Activated T-cell treated with anti-CD3 and anti-CD28 coated beads, Interleukin-2, amount 50 U/mL, for 72 hours (primary cell): ENCODE results near the gene BAD. TPM values are rescaled to one million over a fixed set of nuclear protein-coding genes. Genes with fewer than 3 reads are reported as not detected.
A peak's percentile ranks its signal among the peaks of the same experiment; 100 is the strongest.
"Not testable (repeated sequence)": the region's sequence is repeated elsewhere in the genome, so short reads cannot be mapped to it uniquely, and the experiment has no call there.

Source experiments
- ATAC-seq, 2 donors: fragments of 150-1000 bp; cut with Tn5 transposase; replicated peaks in 1 of 2; 2 replicates each; pipeline ENCODE4 v1.10.0; 2021; ENCODE audit warnings: moderate library complexity in 2 of 2, mild to moderate bottlenecking in 1 of 2
- DNase-seq, 2 donors: peaks; one replicate each; pipeline ENCODE4 v3.0.0; 2021 to 2022; ENCODE audit warnings: mixed read lengths in 1 of 2
- H3K27ac Mint-ChIP-seq: one replicate; pipeline ENCODE4 v1.8.0; 2022; ENCODE audit warnings: mild to moderate bottlenecking, moderate library complexity, mixed read lengths
- H3K27me3 Mint-ChIP-seq: one replicate; pipeline ENCODE4 v1.8.0; 2022; ENCODE audit warnings: low read depth, mixed read lengths
- H3K36me3 Mint-ChIP-seq, 2 donors: one replicate each; pipeline ENCODE4 v1.8.0; 2022; ENCODE audit warnings: mixed read lengths in 2 of 2, mild to moderate bottlenecking in 1 of 2; ENCODE audit not compliant: insufficient read depth in 2 of 2
- H3K4me1 Mint-ChIP-seq: one replicate; pipeline ENCODE4 v1.8.0; 2022; ENCODE audit warnings: low read depth, mixed read lengths
- H3K4me3 Mint-ChIP-seq, 2 donors: one replicate each; pipeline ENCODE4 v1.8.0; 2022; ENCODE audit warnings: mild to moderate bottlenecking in 2 of 2, mixed read lengths in 2 of 2, moderate library complexity in 2 of 2
- H3K9me3 Mint-ChIP-seq, 2 donors: one replicate each; pipeline ENCODE4 v1.8.0; 2022; ENCODE audit warnings: mixed read lengths in 2 of 2
- total RNA-seq, 2 donors: library from RNA; stranded (reverse); gene quantifications; one replicate each; pipeline ENCODE4 v1.2.3, GENCODE V29; 2022

BAD gene
- total RNA-seq, 2 donors from 2014 or later = 35.2 to 35.7 TPM

- Mint-ChIP-seq H3K9me3 (no peaks in the 10 kb centered on the region), H3K4me3 (peak overlapping the region; percentile 81 to 87), H3K27me3 (no peaks in the 10 kb centered on the region), H3K4me1 (peaks cover 32% of the 10 kb centered on the region), H3K36me3 (no peaks in the 10 kb centered on the region), H3K27ac (no peak overlapping the region)
- DNase-seq (no peak), ATAC-seq (peak in 1 of 2 donors; percentile 1)
These were observed 34.0 kb downstream of the BAD start for GRCh38 chr11:64250415-64251015.

DNA sequence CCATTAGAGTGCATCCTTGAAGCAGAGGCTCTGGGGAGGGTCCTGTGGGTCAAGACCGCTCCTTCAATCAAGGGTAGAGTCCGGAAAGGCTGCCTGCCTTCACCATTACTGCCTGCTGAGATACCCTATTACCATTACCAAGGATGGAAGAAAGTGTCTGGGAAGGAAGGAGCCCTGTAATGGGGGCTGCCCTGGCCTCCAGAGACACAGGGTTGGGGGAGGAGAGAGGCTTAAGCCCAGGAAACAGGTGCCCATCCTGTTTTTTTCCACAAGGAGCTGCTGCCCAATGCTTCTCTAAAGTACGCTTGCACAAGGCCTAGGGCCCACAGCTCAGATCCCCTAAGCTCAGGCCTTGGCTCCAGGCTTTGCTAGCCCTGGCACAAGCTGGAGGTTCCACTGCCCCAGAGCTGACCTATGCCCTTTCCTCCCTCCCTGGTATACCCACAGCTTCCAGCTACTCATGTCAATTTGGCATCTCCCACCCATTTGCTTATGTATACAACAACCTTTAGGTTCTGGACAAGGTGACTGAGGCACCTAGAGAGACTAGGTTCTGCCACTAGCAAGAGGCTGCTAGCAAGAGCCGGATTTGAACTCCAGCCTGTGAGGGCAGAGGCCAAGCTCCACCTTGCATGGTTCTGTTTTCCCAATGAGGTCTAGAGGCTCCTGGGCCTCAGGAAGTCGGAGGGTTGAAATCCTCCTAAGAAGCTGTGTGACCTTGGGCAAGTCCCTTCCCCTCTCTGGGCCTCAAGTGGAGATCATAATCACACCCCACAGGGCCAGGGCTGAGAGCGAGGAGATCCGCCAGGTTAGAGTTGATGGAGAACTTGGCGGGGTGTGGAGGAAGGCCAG, 34.7 kb downstream of the BAD start:
- no peak overlapping the region for H3K27ac Mint-ChIP-seq
- peak overlapping the region; percentile 62 to 87 for H3K4me3 Mint-ChIP-seq
- H3K4me1 Mint-ChIP-seq = peaks cover 32% of the 10 kb centered on the region
- no peaks in the 10 kb centered on the region for H3K36me3 Mint-ChIP-seq
- H3K9me3 Mint-ChIP-seq = no peaks in the 10 kb centered on the region
- DNase-seq (no peak), ATAC-seq (no peak)
- H3K27me3 Mint-ChIP-seq = no peaks in the 10 kb centered on the region

- H3K27me3 Mint-ChIP-seq = no peaks in the 10 kb centered on the region
- H3K4me1 Mint-ChIP-seq = peaks cover 34% of the 10 kb centered on the region
- peak overlapping the region in 1 of 2 donors; percentile 39 for H3K4me3 Mint-ChIP-seq
- no peaks in the 10 kb centered on the region for H3K36me3 Mint-ChIP-seq
- H3K27ac Mint-ChIP-seq = no peak overlapping the region
- no peaks in the 10 kb centered on the region for H3K9me3 Mint-ChIP-seq
- ATAC-seq (no peak), DNase-seq (no peak)
These were observed 35.4 kb downstream of the BAD start for GRCh38 chr11:64249038-64249437.

GRCh38 chr11:64248578-64248977, 35.9 kb downstream of the BAD start:
- peaks cover 39% of the 10 kb centered on the region for H3K4me1 Mint-ChIP-seq

DNA sequence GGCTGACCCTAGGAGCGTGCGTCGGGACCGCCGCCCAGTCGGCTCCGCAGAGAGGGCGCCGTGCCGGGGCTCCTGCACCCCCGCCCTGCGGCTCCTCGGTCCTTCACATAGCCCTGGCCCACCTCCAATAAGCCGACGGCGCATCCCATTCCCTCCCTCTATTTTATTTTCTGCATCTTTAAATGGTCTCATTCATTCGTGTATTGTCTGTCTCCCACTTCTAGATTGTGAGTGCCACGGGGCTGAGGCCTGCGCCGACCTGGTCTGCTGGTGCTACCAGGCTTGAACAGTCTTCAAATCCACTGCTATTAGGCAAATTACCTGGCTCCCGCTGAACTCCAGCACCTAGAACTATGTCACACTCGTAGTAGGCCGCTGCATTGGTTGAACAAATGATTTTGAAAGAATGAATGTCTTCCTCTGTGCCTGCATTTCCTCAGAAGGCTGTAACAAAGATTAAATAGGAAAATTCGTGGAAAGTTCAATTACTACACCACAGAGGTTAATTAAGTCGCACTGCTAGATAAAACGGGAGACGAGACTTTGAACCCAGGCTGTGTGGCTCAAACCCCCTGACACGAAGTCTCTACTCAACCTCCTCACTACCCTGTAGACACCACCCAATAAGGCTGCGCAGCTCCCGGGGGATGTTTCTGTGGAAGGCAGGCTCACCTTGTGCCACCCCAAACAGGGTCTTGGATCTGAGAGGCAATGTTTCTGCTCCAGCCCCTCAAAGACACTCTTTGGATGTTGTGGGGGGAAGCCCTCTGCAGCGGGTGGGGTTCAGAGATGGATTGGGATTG, 36.5 kb downstream of the BAD start:
- DNase-seq = no peak
- Mint-ChIP-seq H3K4me1 (peaks cover 46% of the 10 kb centered on the region), H3K36me3 (no peaks in the 10 kb centered on the region), H3K27me3 (no peaks in the 10 kb centered on the region), H3K9me3 (no peaks in the 10 kb centered on the region), H3K27ac (no peak overlapping the region), H3K4me3 (peak overlapping the region; percentile 65 to 88)
- no peak for ATAC-seq

More at GRCh38 chr11:64248578-64248977, 35.9 kb downstream of the BAD start:
- Mint-ChIP-seq H3K9me3 (no peaks in the 10 kb centered on the region), H3K27me3 (no peaks in the 10 kb centered on the region), H3K27ac (no peak overlapping the region), H3K36me3 (no peaks in the 10 kb centered on the region), H3K4me3 (peak overlapping the region in 1 of 2 donors; percentile 88)
- ATAC-seq (no peak), DNase-seq (no peak)

GRCh38 chr11:64246871-64247728, 37.4 kb downstream of the BAD start, which contains the start of gene PPP1R14B:
PPP1R14B (minus strand) TSS chr11:64246943; CDS start chr11:64246673, 270 bp downstream.
- Mint-ChIP-seq H3K9me3 (no peaks in the 10 kb centered on the region), H3K4me1 (peaks cover 50% of the 10 kb centered on the region), H3K27ac (peak within 1 kb of the TSS; percentile 65), H3K27me3 (no peaks in the 10 kb centered on the region), H3K4me3 (peak within 1 kb of the TSS; percentile 93), H3K36me3 (no peaks in the 10 kb centered on the region)
- peak; percentile 87 to 91 for DNase-seq
- ATAC-seq = peak; percentile 66 to 72

- not testable (repeated sequence) for H3K36me3 Mint-ChIP-seq, DNase-seq, H3K27me3 Mint-ChIP-seq, H3K9me3 Mint-ChIP-seq, H3K27ac Mint-ChIP-seq
- peaks cover 44% of the 10 kb centered on the region for H3K4me1 Mint-ChIP-seq
- ATAC-seq = peak; percentile 14 to 25
- peak overlapping the region; percentile 88 to 91 for H3K4me3 Mint-ChIP-seq
These were observed 37.9 kb downstream of the BAD start for GRCh38 chr11:64246621-64246870.

- Mint-ChIP-seq H3K36me3 (peaks cover 1% of the 10 kb centered on the region in 2 donors), H3K4me1 (peaks cover 44% of the 10 kb centered on the region), H3K9me3 (no peaks in the 10 kb centered on the region), H3K27ac (peak overlapping the region; percentile 65), H3K4me3 (peak overlapping the region; percentile 93), H3K27me3 (no peaks in the 10 kb centered on the region)
- ATAC-seq (peak; percentile 12), DNase-seq (peak; percentile 79 to 88)
These were observed 38.5 kb downstream of the BAD start for GRCh38 chr11:64245797-64246620.

GRCh38 chr11:64245401-64245796, 39.1 kb downstream of the BAD start:
- DNase-seq = peak in 1 of 2 donors; percentile 31
- no peak for ATAC-seq
- H3K4me1 Mint-ChIP-seq = peaks cover 41% of the 10 kb centered on the region
- H3K27ac Mint-ChIP-seq = no peak overlapping the region
- H3K36me3 Mint-ChIP-seq = peaks cover 1% of the 10 kb centered on the region in 2 donors
- no peaks in the 10 kb centered on the region for H3K9me3 Mint-ChIP-seq
- H3K27me3 Mint-ChIP-seq = no peaks in the 10 kb centered on the region
- H3K4me3 Mint-ChIP-seq = peak overlapping the region; percentile 93

- H3K36me3 Mint-ChIP-seq = peaks cover 1% of the 10 kb centered on the region in 2 donors
- H3K4me1 Mint-ChIP-seq = peaks cover 42% of the 10 kb centered on the region
- no peak for DNase-seq
- ATAC-seq = no peak
- H3K27ac Mint-ChIP-seq = no peak overlapping the region
- no peaks in the 10 kb centered on the region for H3K9me3 Mint-ChIP-seq
- no peaks in the 10 kb centered on the region for H3K27me3 Mint-ChIP-seq
- H3K4me3 Mint-ChIP-seq = peak overlapping the region; percentile 93
These were observed 39.5 kb downstream of the BAD start for GRCh38 chr11:64244966-64245365.

- peak overlapping the region; percentile 31 to 93 for H3K4me3 Mint-ChIP-seq
These were observed 40.4 kb downstream of the BAD start for GRCh38 chr11:64244107-64244506.

More at GRCh38 chr11:64244107-64244506, 40.4 kb downstream of the BAD start:
- ATAC-seq = no peak
- Mint-ChIP-seq H3K4me1 (peaks cover 40% of the 10 kb centered on the region), H3K27ac (no peak overlapping the region), H3K9me3 (no peaks in the 10 kb centered on the region), H3K27me3 (no peaks in the 10 kb centered on the region), H3K36me3 (peaks cover 1% of the 10 kb centered on the region in 2 donors)
- no peak for DNase-seq
